SU-DHL-6 (cell line): ENCODE results near the gene INSM1.

Source experiments
- H2AFZ ChIP-seq: fragments of 200-600 bp; sonication (generic); 2 replicates; pipeline ENCODE4 v1.6.1; 2014; ENCODE audit warnings: low read depth, mild to moderate bottlenecking, moderate library complexity, mixed read lengths, antibody characterized with exemption, low read length; ENCODE audit not compliant: severe bottlenecking
- H3F3A ChIP-seq: fragments of 200-600 bp; shearing (Covaris generic); 2 replicates; pipeline ENCODE4 v1.6.0; 2016; ENCODE audit warnings: antibody characterized with exemption, mild to moderate bottlenecking; ENCODE audit not compliant: insufficient read depth
- H3K27ac ChIP-seq: fragments of 200-600 bp; sonication (generic); 2 replicates; pipeline ENCODE4 v1.5.1; 2016; ENCODE audit warnings: low read depth, mild to moderate bottlenecking, low read length, moderate library complexity, mixed read lengths
- H3K27me3 ChIP-seq: fragments of 200-600 bp; sonication (generic), shearing (Covaris generic); 2 replicates; pipeline ENCODE4 v1.6.0; 2014; ENCODE audit warnings: mild to moderate bottlenecking, low read length
- H3K36me3 ChIP-seq: fragments of 200-600 bp; sonication (generic); 2 replicates; pipeline ENCODE4 v1.6.1; 2014; ENCODE audit warnings: mild to moderate bottlenecking, low read length, mixed read lengths
- H3K4me2 ChIP-seq: fragments of 300-600, 200-600 bp; shearing (Covaris generic), sonication (generic); 2 replicates; pipeline ENCODE4 v1.6.0; 2014; ENCODE audit warnings: low read length, low read depth, mild to moderate bottlenecking; ENCODE audit not compliant: poor library complexity, severe bottlenecking
- H3K4me3 ChIP-seq: fragments of 200-600 bp; sonication (generic); 2 replicates; pipeline ENCODE4 v1.5.1; 2014; ENCODE audit warnings: antibody characterized with exemption, low read length, mild to moderate bottlenecking, mixed read lengths; ENCODE audit not compliant: insufficient read depth, poor library complexity, severe bottlenecking
- H3K79me2 ChIP-seq: fragments of 200-600 bp; sonication (generic); 2 replicates; pipeline ENCODE4 v1.6.1; 2014; ENCODE audit warnings: mild to moderate bottlenecking, low read length, moderate library complexity; ENCODE audit not compliant: insufficient read depth
- H3K9ac ChIP-seq: fragments of 200-600 bp; sonication (generic); 2 replicates; pipeline ENCODE4 v1.7.0; 2014; ENCODE audit warnings: mild to moderate bottlenecking, low read length
- H3K9me2 ChIP-seq: fragments of 200-600 bp; sonication (generic); replicated peaks from 2 replicates; pipeline ENCODE4 v1.6.1; 2014; ENCODE audit warnings: low read length; ENCODE audit not compliant: insufficient read depth
- H3K9me3 ChIP-seq: fragments of 200-600 bp; sonication (generic); 2 replicates; pipeline ENCODE4 v1.6.1; 2014; ENCODE audit warnings: low read length, mixed read lengths; ENCODE audit not compliant: insufficient read depth
- H4K20me1 ChIP-seq: fragments of 200-600 bp; sonication (generic); 2 replicates; pipeline ENCODE4 v1.6.1; 2014; ENCODE audit warnings: low read depth, mild to moderate bottlenecking, antibody characterized with exemption, low read length, moderate library complexity, mixed read lengths
- CTCF ChIP-seq: fragments of 200-600 bp; sonication (generic); IDR thresholded peaks from one replicate; pipeline ENCODE4 v1.5.1; 2017; ENCODE audit warnings: antibody characterized with exemption, mild to moderate bottlenecking, low read length, moderate library complexity; ENCODE audit not compliant: insufficient read depth, poor library complexity, severe bottlenecking
- EZH2phosphoT487 ChIP-seq: fragments of 200-600 bp; sonication (generic), shearing (Covaris generic); conservative IDR thresholded peaks from 2 replicates; pipeline ENCODE4 v1.6.1; 2018; ENCODE audit warnings: mild to moderate bottlenecking, antibody characterized with exemption, low read length, moderate library complexity, mixed read lengths

Gene INSM1

GRCh38 chr20:20321917-20322316, 46.0 kb upstream of the INSM1 start:
- Histone ChIP-seq H3K36me3 (no peaks in the 10 kb centered on the region), H3K27me3 (no peaks in the 10 kb centered on the region), H3K9me3 (no peaks in the 10 kb centered on the region), H3F3A (no peaks in the 10 kb centered on the region), H3K27ac (no peak overlapping the region), H3K4me3 (no peak overlapping the region), H3K9ac (no peak overlapping the region), H3K9me2 (no peaks in the 10 kb centered on the region), H2AFZ (no peak overlapping the region), H3K79me2 (no peaks in the 10 kb centered on the region), H3K4me2 (no peak overlapping the region), H4K20me1 (no peaks in the 10 kb centered on the region)
- no peak for TF ChIP-seq EZH2phosphoT487
- no peak for TF ChIP-seq CTCF

DNA sequence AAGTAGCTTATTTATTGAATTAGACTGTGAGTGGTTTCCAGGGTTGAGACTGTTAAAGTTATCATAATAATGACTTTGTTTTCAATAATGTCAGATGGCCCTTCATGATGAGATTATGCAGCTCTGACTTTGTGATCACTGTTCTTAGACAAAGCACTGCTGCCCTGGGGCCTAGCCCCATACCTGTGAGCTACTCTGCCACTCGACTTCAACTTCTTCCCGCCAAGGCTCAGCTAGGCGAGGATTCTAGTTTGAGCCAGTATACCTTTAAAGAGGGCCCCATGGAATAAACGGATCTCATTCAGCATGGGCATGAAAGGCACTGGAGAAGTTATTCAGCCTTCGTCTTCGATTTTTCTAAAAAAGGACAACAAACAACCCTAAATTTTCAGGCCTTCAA, 45.0 kb upstream of the INSM1 start:
- no peaks in the 10 kb centered on the region for H3K79me2 ChIP-seq
- no peak for TF ChIP-seq CTCF
- no peak for TF ChIP-seq EZH2phosphoT487

GRCh38 chr20:20327746-20328145, 40.2 kb upstream of the INSM1 start:
- no peak overlapping the region for H2AFZ ChIP-seq
- no peaks in the 10 kb centered on the region for H4K20me1 ChIP-seq
- H3K4me3 ChIP-seq, result no peak overlapping the region
- no peaks in the 10 kb centered on the region; the same call in 1 of the 2 replicates for H3K27me3 ChIP-seq
- no peaks in the 10 kb centered on the region for H3K9me2 ChIP-seq
- no peak overlapping the region for H3K4me2 ChIP-seq
- no peaks in the 10 kb centered on the region for H3K9me3 ChIP-seq
- no peaks in the 10 kb centered on the region for H3K79me2 ChIP-seq
- H3K27ac ChIP-seq, result no peak overlapping the region
- no peaks in the 10 kb centered on the region for H3K36me3 ChIP-seq
- no peak overlapping the region for H3K9ac ChIP-seq
- TF ChIP-seq CTCF (no peak), EZH2phosphoT487 (no peak)
- no peaks in the 10 kb centered on the region for H3F3A ChIP-seq

More for the DNA sequence above, 45.0 kb upstream of the INSM1 start:
- Histone ChIP-seq H3K4me3 (no peak overlapping the region), H3K4me2 (no peak overlapping the region), H3F3A (no peaks in the 10 kb centered on the region), H3K9ac (no peak overlapping the region), H3K27ac (no peak overlapping the region), H4K20me1 (no peaks in the 10 kb centered on the region), H3K27me3 (no peaks in the 10 kb centered on the region; the same call in 1 of the 2 replicates), H3K9me3 (no peaks in the 10 kb centered on the region), H2AFZ (no peak overlapping the region), H3K9me2 (no peaks in the 10 kb centered on the region), H3K36me3 (no peaks in the 10 kb centered on the region)

- H2AFZ ChIP-seq, result no peak overlapping the region
- no peak overlapping the region for H3K9ac ChIP-seq
- no peaks in the 10 kb centered on the region for H3K9me2 ChIP-seq
- H3K27ac ChIP-seq, result no peak overlapping the region
- no peaks in the 10 kb centered on the region for H4K20me1 ChIP-seq
- TF ChIP-seq EZH2phosphoT487 (no peak), CTCF (no peak)
- no peaks in the 10 kb centered on the region for H3K79me2 ChIP-seq
- H3K9me3 ChIP-seq, result no peaks in the 10 kb centered on the region
- no peaks in the 10 kb centered on the region for H3K36me3 ChIP-seq
- no peaks in the 10 kb centered on the region; the same call in 1 of the 2 replicates for H3K27me3 ChIP-seq
- no peak overlapping the region for H3K4me2 ChIP-seq
- H3K4me3 ChIP-seq, result no peak overlapping the region
- H3F3A ChIP-seq, result no peaks in the 10 kb centered on the region
Observed at GRCh38 chr20:20329564-20329963, 38.3 kb upstream of the INSM1 start.
